GM21528 (cell line): ENCODE data around the gene DRC3.
A peak's percentile ranks its signal among the peaks of the same experiment; 100 is the strongest.
"Not testable (repeated sequence)": the region's sequence is repeated elsewhere in the genome, so short reads cannot be mapped to it uniquely, and the experiment has no call there.

Experiments used
- ATAC-seq: cut with Tn5 transposase; IDR thresholded peaks from one replicate; pipeline ENCODE4 v1.9.1; 2021; ENCODE audit warnings: mild to moderate bottlenecking, moderate library complexity; ENCODE audit not compliant: unreplicated experiment, low FRiP score

The DRC3 gene

DNA sequence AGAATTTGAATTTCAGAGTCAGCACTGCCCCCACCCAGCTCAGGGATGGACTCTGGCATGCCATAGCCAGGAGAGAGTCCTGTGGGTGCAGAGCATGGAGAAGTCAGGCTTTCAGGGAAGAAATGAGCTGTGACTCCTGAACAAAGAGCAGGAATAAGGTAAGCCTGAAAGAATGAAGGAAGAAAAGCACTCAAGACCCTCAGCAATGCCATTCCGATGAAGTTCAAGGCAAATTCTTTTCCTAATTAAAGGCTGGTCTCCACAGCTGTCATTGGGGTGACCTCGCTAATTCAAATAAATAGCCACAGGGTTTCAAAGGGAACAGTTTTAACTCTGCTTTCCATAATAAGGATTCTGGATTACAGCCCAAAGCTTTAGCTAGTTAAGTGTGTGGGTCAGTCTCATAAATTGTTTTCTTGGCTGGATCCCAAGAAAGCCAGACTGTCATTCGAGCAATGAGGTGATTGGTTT lies 32.2 kb upstream of the DRC3 start:
- no peak for ATAC-seq

- ATAC-seq = no peak
These were observed 31.6 kb upstream of the DRC3 start for GRCh38 chr17:17941015-17941414.

GRCh38 chr17:17942846-17943245 lies 29.8 kb upstream of the DRC3 start:
- ATAC-seq = no peak

DNA sequence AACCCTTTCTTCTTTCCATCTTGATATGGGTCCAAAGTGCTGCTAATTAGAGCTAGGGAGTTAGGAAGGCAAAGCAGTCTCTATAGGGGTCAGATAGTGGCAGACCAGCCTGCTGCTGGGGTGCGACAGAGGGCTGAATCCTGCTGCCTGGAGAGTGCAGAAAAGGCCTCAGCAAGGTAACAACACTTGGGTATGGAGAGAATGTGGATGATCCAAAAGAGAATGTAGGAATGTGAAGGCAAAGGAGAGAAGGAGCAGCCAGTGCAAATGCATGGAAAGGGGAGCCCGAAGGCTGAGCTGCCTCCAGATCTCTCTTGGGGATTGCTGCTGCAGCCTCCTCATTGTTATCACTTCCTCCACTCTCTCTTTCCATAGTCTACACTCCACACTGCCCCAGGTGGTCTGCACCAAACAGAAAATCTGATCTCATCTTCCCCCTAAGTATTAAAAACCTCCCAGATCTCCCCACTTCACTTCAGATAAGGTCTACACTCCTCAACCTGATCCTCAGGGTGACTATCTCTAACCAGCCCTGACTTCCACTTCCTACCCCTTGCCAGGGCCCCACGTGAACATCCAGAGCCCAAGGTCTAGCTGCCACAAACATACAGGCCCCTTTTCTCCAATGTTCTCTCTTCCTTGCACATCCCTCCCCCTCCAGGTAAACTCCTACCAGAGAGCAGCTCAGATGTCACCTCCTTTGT lies 29.2 kb upstream of the DRC3 start:
- ATAC-seq = no peak

- ATAC-seq = no peak
These were observed 28.4 kb upstream of the DRC3 start for GRCh38 chr17:17944242-17944641.

DNA sequence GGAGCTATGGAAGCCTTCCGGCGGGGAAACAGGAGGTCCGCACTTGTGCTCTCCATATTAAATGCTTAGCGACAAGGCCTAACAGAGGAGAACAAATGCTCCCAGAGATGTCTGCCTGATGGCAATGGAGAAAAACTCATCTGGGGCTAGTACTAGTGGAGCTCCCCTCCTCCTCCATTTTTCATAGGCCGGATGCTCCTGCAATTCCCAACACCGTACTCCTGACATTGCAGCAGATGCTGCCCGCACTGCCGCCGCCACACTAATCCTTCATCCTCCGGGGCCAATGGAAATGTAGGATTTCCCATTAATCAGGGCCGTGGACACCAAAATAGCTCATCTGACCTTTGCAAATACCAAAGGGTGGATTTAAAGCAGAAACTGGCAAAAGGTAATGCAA lies 27.9 kb upstream of the DRC3 start:
- no peak for ATAC-seq

GRCh38 chr17:17946093-17946492 lies 26.6 kb upstream of the DRC3 start:
- ATAC-seq = no peak

- ATAC-seq = no peak
These were observed 25.4 kb upstream of the DRC3 start for GRCh38 chr17:17947309-17947708.

DNA sequence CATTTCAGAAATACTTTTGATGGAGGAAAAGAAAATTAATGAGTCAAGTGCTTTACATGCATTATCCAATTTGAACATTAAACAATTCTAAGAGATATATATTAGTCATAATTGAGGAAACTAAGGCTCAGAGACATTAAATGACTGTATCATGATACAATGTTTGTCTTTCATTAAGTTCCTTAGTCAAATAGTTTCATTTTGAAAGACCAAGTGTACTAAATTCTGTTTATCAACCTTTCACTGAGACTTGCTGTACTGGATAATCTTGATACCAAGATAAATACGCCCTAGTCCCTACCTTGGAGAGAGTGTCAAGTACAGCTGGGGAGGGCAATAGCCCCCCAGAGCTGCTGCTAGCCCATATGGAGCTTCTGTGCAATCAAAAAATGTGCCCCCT lies 24.7 kb upstream of the DRC3 start:
- ATAC-seq = no peak

DNA sequence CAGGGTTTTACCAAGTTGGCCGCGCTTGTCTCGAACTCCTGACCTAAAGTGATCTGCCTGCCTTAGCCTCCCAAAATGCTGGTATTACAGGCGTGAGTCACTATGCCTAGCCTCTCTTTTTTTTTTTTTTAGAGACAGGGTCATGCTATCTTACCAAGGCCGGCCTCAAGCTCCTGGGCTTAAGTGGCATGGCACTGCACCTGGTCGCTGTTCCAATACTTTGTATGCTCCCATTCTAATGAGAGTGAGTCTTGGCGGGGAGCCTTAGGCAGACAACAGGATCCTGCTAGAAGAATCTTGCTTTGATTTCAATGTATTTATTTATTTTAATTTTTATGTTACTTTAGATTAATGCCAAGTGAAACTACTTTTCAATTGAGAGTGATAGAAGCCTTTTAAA lies 22.3 kb upstream of the DRC3 start:
- no peak for ATAC-seq

GRCh38 chr17:17950806-17951205 lies 21.9 kb upstream of the DRC3 start:
- no peak for ATAC-seq

- ATAC-seq = no peak
These were observed 21.1 kb upstream of the DRC3 start for GRCh38 chr17:17951524-17951923.

DNA sequence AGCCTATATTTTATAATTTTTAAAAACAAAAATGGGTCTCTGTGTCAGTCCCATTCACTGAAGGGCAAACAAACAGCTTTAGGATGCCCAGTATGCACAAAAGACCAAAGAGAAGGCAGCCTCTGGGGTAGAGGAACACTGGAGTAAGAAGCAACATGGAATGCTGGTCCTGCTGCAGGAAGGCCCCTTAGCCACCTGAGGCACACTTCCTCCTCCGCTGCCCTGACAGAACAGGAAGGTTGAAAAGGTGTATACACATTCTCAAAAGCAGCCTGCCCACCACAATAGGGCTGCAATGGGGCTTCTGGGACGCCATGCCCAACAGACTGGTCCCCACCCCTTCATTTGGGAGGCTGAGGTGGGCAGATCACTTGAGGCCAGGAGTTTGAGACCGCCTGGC lies 20.0 kb upstream of the DRC3 start:
- no peak for ATAC-seq

DNA sequence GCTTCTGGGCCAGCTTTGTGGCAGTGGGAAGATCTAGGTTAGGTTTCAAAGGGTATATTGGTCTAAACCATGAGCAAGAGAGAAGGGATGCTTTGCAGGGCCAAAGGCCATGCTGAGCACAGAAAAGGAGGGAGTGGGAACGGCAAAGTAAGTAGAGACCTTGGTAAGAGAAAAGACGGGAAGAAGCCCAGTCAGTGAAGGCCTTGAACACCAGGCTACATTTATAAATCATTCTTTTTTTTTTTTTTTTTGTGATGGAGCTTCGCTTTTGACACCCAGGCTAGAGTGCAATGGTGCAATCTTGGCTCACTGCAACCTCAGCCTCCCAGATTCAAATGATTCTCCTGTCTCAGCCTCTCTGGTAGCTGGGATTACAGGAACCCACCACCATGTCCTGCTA lies 18.6 kb upstream of the DRC3 start:
- ATAC-seq = no peak

DNA sequence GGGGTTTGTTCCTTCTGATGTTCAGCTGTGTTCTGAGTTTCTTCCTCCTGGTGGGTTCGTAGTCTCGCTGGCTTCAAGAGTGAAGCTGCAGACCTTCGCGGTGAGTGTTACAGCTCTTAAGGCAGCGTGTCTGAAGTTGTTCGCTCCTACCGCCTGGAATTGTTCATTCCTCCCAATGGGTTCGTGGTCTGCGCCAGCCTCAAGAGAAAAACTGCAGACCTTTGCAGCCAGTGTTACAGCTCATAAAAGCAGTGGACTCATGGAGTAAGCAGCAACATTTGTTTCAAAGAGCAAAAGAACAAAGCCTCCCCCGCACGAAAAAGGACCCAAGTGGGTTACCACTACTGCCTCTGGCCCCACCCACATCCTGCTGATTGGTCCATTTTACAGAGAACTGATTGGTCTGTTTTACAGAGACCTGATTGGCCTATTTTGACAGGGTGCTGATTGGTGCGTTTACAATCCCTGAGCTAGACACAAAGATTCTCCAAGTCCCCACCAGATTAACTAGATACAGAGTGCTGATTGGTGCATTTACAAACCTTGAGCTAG lies 16.8 kb upstream of the DRC3 start:
- not testable (repeated sequence) for ATAC-seq

DNA sequence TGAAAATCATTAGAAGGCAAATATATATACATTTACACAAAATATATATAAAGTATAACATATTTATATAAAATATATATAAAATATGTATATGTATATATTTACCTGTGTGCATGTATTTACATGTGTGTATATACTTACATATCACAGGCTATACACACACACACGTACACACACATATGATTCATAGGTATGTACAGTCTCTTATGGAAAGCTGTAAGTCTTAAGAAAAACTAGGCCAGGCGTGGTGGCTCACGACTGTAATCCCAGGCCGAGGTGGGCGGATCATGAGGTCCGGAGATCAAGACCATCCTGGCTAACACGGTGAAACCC lies 15.1 kb upstream of the DRC3 start:
- no peak for ATAC-seq

- no peak for ATAC-seq
These were observed 13.7 kb upstream of the DRC3 start for GRCh38 chr17:17958982-17959381.

GRCh38 chr17:17959520-17960361 lies 12.9 kb upstream of the DRC3 start:
- peak; percentile 55 for ATAC-seq

DNA sequence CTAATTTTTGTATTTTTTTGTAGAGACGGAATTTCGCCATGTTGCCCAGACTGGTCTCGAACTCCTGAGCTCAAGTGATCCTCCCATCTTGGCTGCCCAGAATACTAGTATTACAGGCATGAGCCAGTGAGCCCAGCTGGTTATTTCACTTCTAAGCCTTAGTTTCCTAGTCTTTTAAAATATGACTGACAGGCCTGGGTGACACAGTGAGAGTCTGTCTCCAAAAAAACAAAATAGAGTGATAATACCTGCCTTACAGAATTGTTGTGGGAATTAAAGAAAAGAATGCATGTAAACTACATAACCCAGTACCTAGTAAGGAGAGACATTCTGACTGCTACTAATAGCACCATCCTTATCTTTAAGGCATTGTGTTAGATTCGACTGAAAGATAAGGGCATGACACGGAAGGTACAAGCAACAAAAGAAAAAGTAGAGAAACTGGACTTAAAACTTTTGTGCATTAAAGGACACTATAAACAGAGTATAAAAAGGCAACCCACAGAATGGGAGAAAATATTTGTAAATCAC lies 12.1 kb upstream of the DRC3 start:
- ATAC-seq = no peak

GRCh38 chr17:17963066-17963465 lies 9.6 kb upstream of the DRC3 start:
- ATAC-seq = no peak

DNA sequence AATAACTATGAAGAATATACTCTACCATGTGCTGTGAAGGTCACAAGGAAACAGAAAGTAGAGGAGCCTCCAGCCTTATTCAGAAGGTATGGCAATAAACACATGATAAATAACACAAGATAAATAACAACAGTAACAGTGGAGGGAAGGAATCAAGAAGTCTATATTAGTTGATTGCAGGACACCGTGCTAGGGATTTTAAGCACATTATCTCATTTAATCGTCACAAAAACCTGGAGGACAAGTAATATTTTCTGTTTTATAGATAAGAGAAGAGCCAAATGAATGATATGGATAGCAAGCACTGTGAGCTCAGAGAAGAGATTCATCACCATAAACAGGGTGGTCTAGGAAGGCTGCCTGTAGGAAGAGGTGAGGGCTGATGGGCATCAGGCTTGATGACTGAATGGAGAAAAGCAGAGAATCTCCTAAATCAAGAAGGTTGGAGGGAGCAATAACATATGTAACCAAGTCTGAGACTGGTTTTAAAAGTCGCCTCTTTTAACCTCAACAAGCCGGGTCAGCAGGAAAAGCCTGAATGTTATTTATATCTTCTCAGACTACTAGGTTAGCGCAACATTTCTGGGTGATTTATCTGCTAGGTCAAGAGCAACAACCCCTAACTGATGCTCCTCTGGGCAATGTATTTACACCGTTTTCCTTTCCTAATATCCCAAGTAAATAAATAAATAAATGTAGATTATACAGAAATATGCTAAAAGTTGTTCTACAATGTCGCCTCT lies 8.8 kb upstream of the DRC3 start:
- ATAC-seq = no peak
